ENCODE data around the gene KIN.

DNA sequence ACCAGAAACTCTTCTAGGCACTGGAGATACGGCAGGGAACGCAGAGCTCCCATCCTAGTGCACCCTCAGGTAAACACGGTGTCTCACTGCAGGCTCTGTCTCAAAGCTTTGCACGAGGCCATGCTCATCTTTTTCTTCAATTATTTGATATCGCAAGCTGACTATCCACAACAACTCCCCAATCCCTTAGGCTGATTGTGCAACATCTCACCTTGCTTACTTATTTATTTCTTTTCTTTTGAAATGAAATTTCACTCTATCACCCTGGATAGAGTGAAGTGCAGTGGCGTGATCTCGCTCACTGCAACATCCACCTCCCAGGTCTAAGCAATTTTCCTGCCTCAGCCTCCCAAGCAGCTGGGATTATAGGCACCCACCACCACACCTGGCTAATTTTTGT, 72.3 kb downstream of the KIN start:
- TF ChIP-seq, protein P1, sequence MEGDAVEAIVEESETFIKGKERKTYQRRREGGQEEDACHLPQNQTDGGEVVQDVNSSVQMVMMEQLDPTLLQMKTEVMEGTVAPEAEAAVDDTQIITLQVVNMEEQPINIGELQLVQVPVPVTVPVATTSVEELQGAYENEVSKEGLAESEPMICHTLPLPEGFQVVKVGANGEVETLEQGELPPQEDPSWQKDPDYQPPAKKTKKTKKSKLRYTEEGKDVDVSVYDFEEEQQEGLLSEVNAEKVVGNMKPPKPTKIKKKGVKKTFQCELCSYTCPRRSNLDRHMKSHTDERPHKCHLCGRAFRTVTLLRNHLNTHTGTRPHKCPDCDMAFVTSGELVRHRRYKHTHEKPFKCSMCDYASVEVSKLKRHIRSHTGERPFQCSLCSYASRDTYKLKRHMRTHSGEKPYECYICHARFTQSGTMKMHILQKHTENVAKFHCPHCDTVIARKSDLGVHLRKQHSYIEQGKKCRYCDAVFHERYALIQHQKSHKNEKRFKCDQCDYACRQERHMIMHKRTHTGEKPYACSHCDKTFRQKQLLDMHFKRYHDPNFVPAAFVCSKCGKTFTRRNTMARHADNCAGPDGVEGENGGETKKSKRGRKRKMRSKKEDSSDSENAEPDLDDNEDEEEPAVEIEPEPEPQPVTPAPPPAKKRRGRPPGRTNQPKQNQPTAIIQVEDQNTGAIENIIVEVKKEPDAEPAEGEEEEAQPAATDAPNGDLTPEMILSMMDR (IDR thresholded peaks at IDR 0.05), result no peak
- TF ChIP-seq POLR2A (IDR thresholded peaks at IDR 0.05), result no peak
